Measurements from ENCODE around the gene C1orf115. TPM values are rescaled to one million over a fixed set of nuclear protein-coding genes. Genes with fewer than 3 reads are reported as not detected.
A peak's percentile ranks its signal among the peaks of the same experiment; 100 is the strongest.
"Not testable (repeated sequence)": the region's sequence is repeated elsewhere in the genome, so short reads cannot be mapped to it uniquely, and the experiment has no call there.

The C1orf115 gene
- total RNA-seq, 1 donor = 0.09 TPM

DNA sequence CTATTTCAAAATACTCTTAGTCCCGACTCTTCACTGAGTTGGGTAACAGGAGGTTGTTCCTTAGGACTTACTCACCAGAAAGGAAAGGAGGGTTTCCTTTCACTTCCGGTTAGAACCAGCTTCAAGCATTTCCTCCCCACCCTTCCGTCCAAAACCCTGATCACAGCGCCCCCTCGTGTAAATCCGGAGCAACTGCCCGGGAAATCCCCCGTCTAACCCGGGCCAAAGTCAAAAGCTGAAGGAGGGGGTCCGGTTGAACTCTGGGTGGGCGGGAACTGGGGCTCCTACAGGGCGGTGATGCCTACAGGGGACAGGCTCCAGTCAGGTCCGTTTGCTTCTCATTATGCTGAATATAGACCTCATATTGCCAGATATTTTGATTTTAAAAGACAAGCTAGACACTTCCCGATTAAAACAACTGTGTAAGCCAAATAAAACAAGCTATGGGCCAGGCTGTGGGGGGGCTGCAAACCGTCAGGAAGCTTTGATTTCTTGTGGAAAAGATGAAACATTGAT is 43.0 kb downstream of the C1orf115 start:
- H3K4me3 ChIP-seq (ENCODE audit: low read depth, low read length) = peak overlapping the region; percentile 35

DNA sequence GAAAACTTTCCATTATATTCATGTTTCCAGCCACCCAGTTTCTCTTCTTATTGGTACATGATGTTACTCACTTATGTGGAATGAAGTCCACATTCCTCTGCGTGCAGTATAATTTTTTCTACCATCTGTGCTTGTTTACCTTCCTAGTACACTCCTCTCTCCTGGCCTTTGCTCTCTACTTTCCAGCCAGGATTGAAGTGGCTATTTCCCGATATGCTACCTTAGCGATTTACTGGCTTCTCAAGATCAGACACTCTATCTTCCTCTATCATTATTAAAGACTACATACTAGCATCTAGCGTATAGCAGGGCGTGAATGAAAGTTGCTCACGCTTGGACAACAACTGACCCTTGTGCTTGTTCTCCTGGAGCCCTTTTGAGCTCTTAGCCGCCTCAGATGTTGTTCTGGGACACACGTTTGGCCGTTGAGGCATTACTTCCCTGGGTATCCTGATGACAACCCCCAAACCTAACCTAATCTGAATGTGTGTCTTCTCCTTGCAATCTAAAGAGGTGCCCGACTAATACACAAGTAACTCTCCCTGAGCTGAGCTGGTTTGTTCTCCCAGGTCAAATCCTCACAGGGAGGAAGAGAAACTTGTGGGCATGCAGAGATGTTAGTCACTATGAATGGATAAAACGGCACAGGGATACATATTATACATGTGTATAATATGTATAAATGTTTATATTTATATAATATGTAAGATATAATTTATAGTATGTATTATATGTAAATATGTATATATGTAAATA is 44.6 kb downstream of the C1orf115 start:
- peak; percentile 73 for DNase-seq (ENCODE audit: low read depth)
- TF ChIP-seq, protein P1, sequence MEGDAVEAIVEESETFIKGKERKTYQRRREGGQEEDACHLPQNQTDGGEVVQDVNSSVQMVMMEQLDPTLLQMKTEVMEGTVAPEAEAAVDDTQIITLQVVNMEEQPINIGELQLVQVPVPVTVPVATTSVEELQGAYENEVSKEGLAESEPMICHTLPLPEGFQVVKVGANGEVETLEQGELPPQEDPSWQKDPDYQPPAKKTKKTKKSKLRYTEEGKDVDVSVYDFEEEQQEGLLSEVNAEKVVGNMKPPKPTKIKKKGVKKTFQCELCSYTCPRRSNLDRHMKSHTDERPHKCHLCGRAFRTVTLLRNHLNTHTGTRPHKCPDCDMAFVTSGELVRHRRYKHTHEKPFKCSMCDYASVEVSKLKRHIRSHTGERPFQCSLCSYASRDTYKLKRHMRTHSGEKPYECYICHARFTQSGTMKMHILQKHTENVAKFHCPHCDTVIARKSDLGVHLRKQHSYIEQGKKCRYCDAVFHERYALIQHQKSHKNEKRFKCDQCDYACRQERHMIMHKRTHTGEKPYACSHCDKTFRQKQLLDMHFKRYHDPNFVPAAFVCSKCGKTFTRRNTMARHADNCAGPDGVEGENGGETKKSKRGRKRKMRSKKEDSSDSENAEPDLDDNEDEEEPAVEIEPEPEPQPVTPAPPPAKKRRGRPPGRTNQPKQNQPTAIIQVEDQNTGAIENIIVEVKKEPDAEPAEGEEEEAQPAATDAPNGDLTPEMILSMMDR (IDR thresholded peaks at IDR 0.05; ENCODE audit: insufficient read depth, low read length) = no peak
- no peak overlapping the region for H3K4me3 ChIP-seq (ENCODE audit: low read depth, low read length)

More for the DNA sequence above, 43.0 kb downstream of the C1orf115 start:
- peak; percentile 92 for DNase-seq (ENCODE audit: low read depth)
- TF ChIP-seq, protein P1 (IDR thresholded peaks at IDR 0.05; ENCODE audit: insufficient read depth, low read length) = peak; percentile 88

DNA sequence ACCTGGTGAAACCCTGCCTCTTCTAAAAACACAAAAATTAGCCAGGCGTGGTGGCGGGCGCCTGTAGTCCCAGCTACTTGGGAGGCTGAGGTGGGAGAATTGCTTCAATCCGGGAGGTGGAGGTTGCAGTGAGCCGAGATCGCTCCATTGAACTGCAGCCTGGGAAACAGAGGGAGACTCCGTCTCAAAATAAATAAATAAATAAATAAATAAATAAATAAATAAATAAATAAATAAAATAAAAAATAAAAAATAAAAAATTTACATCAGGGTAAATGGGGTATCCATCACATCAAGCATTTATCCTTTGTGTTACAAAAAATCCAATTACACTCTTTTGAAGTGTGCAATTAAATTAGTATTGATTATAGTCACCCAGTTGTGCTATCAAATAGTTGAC is 46.1 kb downstream of the C1orf115 start:
- H3K4me3 ChIP-seq (ENCODE audit: low read depth, low read length); DNase-seq (ENCODE audit: low read depth): not testable (repeated sequence)

DNA sequence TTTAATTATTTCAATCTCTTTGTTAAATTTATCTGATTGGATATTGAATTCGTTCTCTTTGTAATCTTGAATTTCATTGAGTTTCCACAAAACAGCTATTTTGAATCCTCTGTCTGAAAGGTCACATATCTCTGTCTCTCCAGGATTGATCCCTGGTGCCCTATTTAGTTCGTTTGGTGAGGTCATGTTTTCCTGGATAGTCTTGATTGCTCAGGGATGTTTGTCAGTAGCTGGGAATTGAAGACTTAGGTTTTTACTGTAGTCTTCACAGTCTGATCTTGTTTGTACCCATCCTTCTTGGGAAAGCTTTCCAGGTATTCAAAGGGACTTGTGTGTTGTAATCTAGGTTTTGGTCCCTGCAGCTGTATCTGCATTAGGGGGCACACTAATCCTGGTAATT is 51.2 kb downstream of the C1orf115 start:
- TF ChIP-seq, protein P1 (IDR thresholded peaks at IDR 0.05; ENCODE audit: insufficient read depth, low read length) = no peak
- H3K4me3 ChIP-seq (ENCODE audit: low read depth, low read length) = no peak overlapping the region
- DNase-seq (ENCODE audit: low read depth) = no peak

DNA sequence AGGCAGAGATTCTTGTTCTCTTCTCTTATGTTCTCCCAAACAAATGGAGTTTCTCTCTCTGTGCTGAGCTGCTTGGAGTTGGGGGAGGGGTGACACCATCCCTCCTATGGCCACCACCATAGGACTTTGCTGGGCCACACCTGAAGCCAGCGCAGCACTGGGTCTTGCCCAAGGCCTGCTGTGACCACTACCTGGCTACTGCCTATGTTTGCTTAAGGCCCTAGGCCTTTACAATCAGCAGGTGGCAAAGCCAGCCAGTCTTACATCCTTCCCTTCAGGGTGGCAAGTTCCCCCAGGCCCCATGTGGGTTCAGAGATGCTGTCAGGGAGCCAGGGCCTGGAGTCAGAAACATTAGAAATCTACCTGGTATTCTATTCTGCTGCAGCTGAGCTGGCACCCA is 51.7 kb downstream of the C1orf115 start:
- no peak overlapping the region for H3K4me3 ChIP-seq (ENCODE audit: low read depth, low read length)
- TF ChIP-seq, protein P1 (IDR thresholded peaks at IDR 0.05; ENCODE audit: insufficient read depth, low read length) = no peak
- no peak for DNase-seq (ENCODE audit: low read depth)

DNA sequence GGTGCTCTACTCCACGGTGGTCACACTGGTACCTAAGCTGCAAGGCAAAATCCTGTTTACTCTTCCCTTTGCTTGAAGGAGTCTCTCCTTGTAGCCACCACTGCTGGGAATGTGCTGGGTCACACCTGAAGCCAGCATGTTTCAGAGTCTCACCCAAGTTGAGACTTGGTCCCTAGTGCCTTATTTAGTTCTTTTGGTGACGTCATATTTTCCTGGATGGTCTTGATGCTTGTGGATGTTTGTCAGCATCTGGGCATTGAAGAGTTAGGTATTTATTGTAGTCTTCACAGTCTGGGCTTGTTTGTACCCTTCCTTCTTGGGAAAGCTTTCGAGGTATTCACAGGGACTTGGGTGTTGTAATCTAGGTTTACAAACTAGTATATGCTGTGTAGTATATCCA is 52.4 kb downstream of the C1orf115 start:
- TF ChIP-seq, protein P1 (IDR thresholded peaks at IDR 0.05; ENCODE audit: insufficient read depth, low read length) = no peak
- no peak for DNase-seq (ENCODE audit: low read depth)

DNA sequence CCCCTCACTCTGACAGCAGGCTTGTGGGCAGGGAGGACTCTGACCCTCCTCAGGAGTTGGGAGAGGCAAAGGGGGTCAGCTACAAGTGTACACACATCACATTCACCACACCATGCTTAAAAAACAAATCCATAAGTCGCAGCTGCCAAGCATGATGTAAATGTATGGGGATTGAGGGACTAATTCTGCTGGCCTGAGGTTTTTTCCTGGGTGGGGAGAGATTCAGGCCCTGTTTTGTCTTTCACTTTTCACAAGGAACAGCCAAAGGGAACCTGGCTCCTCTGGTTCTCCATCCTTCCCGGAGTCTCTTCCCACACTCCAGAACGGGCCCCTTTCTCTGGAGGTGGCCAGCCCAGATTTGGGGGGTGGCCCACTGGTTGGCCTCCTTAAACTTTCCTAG is 56.7 kb downstream of the C1orf115 start:
- H3K4me3 ChIP-seq (ENCODE audit: low read depth, low read length) = no peak overlapping the region
- TF ChIP-seq, protein P1 (IDR thresholded peaks at IDR 0.05; ENCODE audit: insufficient read depth, low read length) = no peak
- no peak for DNase-seq (ENCODE audit: low read depth)

More for the DNA sequence above, 52.4 kb downstream of the C1orf115 start:
- H3K4me3 ChIP-seq (ENCODE audit: low read depth, low read length) = no peak overlapping the region
